GM18870 (cell line): ENCODE data around the gene MLH1.
"Not testable (repeated sequence)": the region's sequence is repeated elsewhere in the genome, so short reads cannot be mapped to it uniquely, and the experiment has no call there.

Experiments
- ATAC-seq: cut with Tn5 transposase; IDR thresholded peaks from one replicate; pipeline ENCODE4 v1.9.1; 2021; ENCODE audit warnings: moderate library complexity; ENCODE audit not compliant: unreplicated experiment

MLH1 gene

GRCh38 chr3:37031096-37031682 lies 37.9 kb downstream of the MLH1 start:
- no peak for ATAC-seq

- no peak for ATAC-seq
Measured at GRCh38 chr3:37032961-37033360, 39.6 kb downstream of the MLH1 start.

GRCh38 chr3:37037352-37037751 lies 44.0 kb downstream of the MLH1 start:
- no peak for ATAC-seq

GRCh38 chr3:37039161-37039846 lies 46.0 kb downstream of the MLH1 start:
- ATAC-seq, result no peak

- ATAC-seq, result no peak
Measured at GRCh38 chr3:37040231-37040630, 46.9 kb downstream of the MLH1 start.

- no peak for ATAC-seq
Measured at GRCh38 chr3:37041546-37042195, 48.4 kb downstream of the MLH1 start.

- not testable (repeated sequence) for ATAC-seq
Measured at GRCh38 chr3:37042712-37043111, 49.4 kb downstream of the MLH1 start.

- no peak for ATAC-seq
Measured at GRCh38 chr3:37050282-37050681, 57.0 kb downstream of the MLH1 start.

GRCh38 chr3:37052860-37053259 lies 59.5 kb downstream of the MLH1 start:
- ATAC-seq, result no peak

- ATAC-seq, result no peak
Measured at GRCh38 chr3:37053337-37053736, 60.0 kb downstream of the MLH1 start.

- no peak for ATAC-seq
Measured at GRCh38 chr3:37053753-37054152, 60.4 kb downstream of the MLH1 start.

- ATAC-seq, result peak; percentile 84
Measured at GRCh38 chr3:37054370-37054769, 61.1 kb downstream of the MLH1 start.

GRCh38 chr3:37055077-37055476 lies 61.8 kb downstream of the MLH1 start:
- ATAC-seq, result not testable (repeated sequence)

- ATAC-seq, result no peak
Measured at GRCh38 chr3:37056826-37057225, 63.5 kb downstream of the MLH1 start.

GRCh38 chr3:37058117-37058516 lies 64.8 kb downstream of the MLH1 start:
- no peak for ATAC-seq

- no peak for ATAC-seq
Measured at GRCh38 chr3:37064747-37065146, 71.4 kb downstream of the MLH1 start.

GRCh38 chr3:37067577-37067976 lies 74.3 kb downstream of the MLH1 start:
- ATAC-seq, result no peak

- no peak for ATAC-seq
Measured at GRCh38 chr3:37068031-37068430, 74.7 kb downstream of the MLH1 start.

GRCh38 chr3:37071921-37072320 lies 78.6 kb downstream of the MLH1 start:
- ATAC-seq, result no peak

GRCh38 chr3:37072892-37073291 lies 79.6 kb downstream of the MLH1 start:
- ATAC-seq, result no peak

- ATAC-seq, result no peak
Measured at GRCh38 chr3:37074178-37074577, 80.9 kb downstream of the MLH1 start.

- ATAC-seq, result no peak
Measured at GRCh38 chr3:37075955-37076354, 82.6 kb downstream of the MLH1 start.
